HG03135 (cell line): ENCODE measurements around the gene PI4K2B.
"Not testable (repeated sequence)": the region's sequence is repeated elsewhere in the genome, so short reads cannot be mapped to it uniquely, and the experiment has no call there.

Experiments used
- ATAC-seq: cut with Tn5 transposase; IDR thresholded peaks from one replicate; pipeline ENCODE4 v1.9.1; 2021; ENCODE audit warnings: mild to moderate bottlenecking, moderate library complexity; ENCODE audit not compliant: unreplicated experiment

Gene PI4K2B

DNA sequence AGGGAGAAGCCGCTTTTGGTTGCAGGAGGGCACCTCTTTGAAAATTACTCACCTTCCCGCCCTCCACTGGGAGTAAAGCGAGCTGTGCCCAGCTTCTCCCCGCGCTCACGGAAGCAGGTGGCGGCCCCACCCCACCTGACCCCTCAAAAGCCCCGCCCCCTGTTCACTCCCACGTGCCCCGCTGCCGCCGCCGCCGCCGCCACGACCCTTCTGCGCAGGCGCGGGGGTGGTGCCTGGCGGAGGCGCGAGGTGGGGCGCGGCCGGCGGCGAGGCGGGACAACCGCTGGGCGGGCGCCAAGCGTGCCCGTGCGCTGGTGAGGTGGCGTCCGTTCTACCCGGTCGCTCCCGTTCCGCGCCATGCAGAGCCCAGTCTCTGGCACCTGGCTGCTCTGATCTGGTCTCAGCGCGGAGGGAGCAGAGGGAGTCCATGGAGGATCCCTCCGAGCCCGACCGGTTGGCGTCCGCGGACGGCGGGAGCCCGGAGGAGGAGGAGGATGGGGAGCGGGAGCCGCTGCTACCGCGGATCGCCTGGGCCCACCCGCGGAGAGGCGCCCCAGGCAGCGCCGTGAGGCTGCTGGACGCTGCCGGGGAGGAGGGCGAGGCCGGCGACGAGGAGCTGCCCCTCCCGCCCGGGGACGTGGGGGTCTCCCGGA lies at the start of gene PI4K2B:
Gene PI4K2B, plus strand, starts transcription at position 297 of the 653 bp plus-strand sequence. Its CDS starts 131 bp downstream, at position 428.
- peak; percentile 67 for ATAC-seq

DNA sequence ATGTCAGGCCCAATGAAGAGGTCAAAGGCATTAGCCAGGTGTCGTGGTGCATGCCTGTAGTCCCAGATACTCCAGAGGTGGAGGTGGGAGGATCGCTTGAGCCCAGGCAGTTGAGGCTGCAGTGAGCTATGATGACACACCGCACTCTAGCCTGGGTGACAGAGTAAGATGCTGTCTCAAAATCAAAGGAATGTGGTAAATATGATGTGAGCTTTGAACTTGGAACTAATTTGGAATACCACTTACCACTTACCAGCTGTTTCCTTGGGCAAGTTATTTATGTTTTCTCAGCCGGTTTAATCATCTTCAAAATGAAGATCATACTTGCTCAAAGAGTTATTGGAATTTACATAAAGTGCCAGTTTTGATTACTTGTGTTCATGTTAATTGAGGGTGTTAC lies 49.8 kb upstream of the PI4K2B start:
- ATAC-seq: no peak

DNA sequence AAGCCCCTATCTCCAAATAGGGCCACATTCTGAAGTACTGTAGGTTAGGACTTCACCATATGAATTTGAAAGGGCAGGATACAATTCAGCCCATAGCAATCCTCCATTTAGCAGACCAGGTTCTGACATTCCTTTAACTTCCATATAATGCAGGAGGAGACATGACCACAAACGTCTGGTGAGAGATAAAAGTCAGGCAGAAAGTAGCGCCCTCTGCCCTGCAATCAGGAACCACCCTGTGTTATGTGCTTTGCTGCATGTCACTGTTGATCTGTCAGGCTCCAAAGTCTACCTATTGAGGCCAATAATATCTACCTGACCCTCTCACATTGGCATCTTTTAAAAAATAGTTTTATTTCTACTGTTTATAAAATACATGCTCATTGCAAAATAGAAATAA lies 43.4 kb upstream of the PI4K2B start:
- no peak for ATAC-seq

DNA sequence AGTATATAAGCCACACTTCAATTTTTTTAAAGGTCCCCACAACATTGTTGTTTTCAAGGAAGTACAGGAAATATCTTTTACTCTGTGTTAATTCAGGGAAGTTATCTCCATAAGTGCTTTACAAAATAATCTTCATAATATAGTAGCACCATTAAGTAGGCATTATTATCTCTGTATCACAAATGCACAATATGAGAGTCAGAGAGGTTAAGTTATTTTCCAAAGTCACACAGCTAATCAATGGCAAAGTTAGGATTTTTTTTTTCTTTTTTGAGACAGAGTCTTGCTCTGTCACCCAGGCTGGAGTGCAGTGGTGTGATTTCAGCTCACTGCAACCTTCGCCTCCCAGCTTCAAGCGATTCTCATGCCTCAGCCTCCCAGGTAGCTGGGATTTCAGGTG lies 35.1 kb upstream of the PI4K2B start:
- ATAC-seq: no peak

DNA sequence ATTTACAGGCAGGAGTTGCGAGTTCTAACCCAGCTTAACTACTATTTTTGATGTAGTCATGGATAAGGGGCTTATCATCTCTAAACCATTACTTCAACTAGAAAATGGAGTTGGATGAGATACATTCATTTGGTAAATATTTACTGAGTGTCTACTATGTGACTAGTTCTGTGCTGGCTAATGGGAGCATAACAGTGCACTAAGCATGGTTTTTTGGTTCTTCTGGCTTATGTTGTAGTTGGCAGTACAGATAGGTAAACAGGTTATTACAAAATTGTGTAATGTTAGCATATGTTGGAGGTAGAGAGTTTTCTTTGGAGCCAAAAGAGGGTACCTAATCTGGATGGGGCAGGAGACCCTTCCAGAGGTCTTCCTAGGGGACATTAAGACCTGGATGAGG lies 25.8 kb upstream of the PI4K2B start:
- ATAC-seq: no peak

DNA sequence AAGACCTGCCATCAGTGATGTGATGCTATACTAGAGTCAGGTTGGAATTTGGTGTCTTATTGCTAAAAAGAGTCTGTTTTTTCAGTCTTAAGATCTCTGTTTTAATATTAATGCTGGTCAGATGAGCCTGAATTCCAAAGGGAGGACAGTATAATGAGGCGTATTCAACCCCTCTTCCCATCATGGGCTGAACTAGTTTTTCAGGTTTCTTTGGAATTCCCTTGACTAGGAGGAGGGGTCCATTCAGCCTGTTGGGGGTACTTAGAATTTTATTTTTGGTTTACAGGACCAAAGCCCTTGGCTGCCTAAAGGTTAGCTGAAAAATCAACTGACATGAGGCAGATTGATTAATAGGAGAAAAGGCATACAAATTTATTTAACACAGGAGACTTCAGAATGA lies 24.1 kb upstream of the PI4K2B start:
- ATAC-seq: no peak

DNA sequence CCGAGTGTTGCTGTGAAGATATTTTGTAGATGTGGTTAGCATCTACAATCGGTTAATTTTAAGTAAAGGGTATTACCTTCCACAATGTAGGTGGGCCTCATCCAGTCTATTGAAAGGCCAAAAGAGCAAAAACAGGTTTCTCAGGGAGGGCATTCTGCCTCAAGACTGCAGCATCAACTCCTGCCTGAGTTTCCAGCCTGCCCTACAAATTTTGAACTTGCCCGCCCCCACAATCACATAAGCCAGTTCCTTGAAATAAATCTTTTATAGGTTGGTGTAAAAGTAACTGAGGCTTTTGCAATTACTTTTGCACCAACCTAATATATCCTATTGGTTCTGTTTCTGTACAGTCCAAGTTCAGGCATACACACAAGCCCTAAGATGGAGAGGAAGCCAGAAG lies 22.1 kb upstream of the PI4K2B start:
- no peak for ATAC-seq

DNA sequence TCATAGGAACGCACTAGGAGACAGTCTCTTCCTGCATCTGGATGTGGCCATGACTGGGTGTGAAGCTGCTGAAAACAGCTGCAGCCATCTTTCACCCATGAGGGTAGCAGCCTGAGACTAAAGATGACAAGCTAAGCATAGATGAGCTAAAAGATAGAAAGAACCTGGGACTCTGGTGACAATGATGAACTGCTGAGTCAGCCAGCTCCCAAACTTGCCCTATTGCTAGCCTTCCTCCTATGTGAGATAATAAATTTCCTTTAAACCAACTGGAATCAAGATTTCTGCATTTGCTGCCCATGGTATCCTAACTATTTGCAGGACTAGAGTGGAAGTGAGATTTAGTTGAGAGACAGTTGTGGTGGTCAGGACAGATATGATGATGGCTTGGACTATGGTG lies 21.0 kb upstream of the PI4K2B start:
- ATAC-seq: no peak

DNA sequence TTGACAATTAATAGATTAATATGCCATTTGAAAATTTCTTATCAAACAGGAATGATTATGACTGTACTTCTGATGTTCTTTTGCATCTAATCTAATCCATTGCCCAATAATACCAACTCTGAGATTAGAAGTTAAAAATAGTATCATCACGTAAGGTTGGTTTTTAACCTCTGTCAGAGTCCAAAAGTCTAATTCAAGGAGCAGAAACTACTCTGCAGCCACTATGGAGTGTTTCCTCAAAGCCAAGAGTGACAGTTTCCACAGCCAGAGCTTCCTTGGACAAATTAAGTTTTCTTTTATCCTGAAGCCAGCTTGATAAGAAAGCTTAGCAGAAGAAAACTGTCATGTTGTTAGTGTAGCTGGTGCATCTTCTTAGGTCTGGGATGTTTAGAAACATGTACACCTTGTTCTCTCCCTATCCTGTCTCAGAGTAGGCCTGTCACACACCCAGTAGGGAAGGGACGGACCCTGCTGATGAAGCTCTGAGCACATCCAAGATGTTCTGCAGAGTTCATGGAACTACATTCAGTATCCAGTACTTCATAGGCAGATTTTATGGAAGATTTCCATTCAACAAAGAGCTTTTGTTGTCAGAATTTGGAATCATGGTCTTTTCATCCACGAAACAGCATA lies 20.4 kb upstream of the PI4K2B start:
- no peak for ATAC-seq

DNA sequence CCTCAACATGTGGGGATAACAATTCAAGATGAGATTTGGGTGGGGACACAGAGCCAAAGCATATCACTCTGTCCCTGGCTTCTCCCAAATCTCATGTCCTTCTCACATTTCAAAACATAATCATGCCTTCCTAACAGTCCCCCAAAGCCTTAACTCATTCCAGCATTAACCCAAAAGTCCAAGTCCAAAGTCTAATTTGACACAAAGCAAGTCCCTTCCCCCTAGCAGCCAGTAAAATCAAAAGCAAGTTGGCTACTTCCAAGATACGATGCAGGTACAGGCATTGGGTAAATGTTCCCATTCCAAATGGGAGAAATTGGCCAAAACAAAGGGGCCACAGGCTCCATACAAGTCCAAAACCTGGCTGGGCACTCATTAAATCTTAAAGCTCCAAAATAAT lies 19.1 kb upstream of the PI4K2B start:
- ATAC-seq: not testable (repeated sequence)

DNA sequence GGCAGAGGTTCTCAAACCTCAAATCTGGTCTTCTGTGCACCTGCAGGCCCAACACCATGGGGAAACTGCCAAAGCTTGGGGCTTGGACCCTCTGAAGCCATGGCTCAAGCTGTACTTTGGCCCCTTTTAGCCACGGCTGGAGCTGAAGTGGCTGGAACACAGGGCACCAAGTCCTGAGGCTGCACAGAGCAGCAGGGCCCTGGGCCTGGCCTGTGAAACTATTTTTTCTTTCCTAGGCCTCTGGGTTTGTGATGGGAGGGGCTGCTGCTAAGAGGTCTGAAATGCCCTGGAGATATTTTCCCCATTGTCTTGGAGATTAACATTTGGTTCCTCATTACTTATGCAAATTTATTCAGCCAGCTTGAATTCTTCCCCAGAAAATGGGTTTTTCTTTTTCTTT lies 18.3 kb upstream of the PI4K2B start:
- ATAC-seq: no peak

DNA sequence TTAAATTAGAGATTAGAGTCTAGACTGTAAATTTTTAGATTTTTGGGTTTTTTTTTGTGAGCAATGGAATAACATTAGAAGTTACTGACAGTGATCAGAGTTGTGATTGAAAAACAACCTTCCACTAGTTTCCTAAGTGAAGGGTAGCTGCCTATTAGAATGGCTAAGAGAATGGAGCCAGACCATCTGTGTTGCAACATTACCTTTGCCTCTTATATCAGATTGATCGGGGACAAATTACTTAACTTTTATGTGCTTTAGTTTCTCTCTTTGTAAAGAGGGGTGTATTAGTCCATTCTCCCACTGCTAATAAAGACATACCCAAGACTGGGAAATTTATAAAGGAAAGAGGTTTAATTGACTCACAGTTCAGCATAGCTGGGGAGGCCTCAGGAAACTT lies 12.5 kb upstream of the PI4K2B start:
- no peak for ATAC-seq

DNA sequence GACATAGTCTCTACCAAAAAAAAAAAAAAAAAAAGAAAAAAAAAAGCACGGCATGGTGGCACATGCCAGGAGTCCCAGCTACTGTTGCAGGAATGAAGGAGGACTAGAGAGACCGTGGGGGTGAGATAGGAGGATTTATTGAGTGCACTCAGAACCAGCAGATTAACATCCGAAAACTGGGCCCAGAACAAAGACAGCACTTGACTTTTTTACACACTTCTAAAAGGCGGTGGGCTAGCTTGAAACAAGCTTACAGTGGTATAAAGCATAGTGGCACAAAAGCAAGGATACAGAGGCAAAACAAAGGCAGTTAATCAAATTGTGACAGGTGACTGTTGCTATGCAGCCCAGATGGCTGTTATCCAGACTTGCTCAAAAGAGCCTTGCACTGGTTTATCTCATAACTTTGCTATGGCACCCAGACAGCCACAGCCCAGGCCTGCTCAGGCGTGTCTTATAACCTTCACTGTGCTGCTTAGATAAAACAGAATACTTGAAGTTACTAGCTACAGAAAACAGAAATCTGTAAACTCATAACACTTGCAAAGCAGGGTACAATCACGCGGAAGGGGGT lies 9.9 kb upstream of the PI4K2B start:
- no peak for ATAC-seq

DNA sequence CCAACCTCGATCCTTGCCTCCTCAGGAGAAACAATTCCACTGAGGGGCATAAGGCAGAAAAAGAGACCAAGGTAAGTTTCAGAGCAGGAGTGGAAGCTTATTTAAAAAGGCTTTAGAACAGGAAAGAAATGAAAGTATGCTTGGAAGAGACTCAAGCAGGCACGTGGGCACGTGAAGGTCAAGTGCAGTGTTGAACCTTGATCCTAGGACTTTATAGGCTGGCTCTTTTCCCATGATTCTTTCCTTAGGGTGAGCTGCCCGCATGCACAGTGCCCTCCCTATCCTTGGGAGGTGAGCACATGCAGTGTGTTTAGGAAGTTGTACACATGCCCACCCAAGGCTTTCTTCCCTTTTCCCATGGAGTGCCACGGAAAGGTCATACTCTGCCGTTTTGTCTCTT lies 4.0 kb upstream of the PI4K2B start:
- ATAC-seq: no peak

DNA sequence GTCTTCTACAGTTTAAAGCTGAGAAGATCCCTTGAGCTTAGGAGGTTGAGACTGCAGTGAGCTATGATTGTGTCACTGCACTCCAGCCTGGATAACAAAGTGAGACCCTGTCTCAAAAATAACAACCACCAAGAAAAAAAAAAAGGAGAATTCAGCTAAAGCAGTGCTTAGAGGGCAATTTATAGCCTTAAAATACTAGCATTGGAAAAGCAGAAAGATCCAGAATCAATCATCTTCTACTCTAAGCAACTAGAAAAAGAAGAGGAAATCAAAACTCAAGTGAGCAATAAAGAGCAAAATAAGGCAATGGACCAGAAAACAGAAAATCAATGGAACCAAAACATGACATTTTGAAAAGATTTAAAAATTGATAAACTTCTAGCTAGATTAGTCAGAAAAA lies 639 bp upstream of the PI4K2B start:
- no peak for ATAC-seq

DNA sequence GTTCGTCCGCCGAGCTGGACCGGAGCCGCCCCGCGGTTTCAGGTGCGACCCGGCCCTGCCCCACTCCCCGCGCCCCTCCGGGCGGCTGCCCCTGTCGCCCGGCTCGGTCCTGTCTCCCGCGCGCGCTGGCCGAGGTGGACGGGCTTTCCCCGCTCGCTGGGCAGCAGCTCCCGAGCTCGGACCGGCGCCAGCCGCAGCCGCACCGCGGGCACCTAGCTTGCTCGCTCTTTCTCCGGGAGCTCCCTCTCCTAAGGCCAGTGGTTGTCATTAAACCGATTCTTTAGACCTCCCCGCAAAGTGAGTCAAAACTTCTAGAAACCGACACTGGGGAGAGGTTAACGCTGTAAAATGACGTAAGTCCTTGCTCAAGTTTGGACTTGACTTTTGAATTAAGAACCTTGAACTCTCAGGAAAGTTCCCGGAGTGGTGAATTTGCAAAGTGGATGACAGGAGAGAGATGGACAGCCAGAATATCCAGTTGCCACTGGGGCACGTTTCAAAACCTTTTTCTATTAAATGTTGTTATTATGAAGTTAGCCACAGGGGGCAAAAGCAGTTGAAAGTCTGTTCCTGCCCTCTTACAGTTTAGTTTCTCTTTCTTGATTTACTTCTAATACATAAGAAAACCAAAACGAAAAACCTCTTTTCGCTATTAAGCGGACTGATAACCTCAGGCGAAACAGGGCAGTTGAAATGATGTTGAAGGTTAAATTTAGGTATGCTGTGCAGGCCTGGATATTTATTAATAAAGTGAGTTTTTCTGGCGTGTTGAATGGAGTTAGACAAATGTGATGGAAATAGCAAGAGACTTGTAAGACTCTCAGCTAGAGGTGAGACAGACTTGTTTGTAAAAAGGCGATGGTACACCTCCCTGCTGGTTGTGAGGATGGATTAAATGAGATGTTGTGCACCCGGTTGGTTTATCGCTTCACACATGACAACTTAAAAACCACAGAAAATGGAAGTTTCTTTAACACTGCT lies 847 bp downstream of the PI4K2B start:
- ATAC-seq: peak; percentile 73

DNA sequence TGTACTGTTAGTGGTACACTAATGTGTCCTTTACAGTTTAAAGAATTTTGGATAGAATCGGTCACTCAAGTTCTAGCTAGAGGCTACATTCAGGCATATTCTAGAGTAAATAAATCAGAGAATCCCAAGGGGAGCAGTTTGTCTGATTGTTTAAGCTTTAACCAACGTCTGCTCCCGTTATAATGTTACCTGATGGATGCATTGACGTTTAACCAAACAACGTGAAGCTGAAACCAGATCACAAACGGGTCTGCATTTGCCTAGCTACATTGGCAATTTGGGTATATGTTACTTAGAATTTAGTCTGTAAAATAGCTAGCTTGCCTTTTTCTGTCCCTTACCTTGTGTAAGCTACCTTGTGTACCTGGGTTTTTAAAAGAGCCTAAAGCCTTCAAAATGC lies 1.6 kb downstream of the PI4K2B start:
- ATAC-seq: no peak

DNA sequence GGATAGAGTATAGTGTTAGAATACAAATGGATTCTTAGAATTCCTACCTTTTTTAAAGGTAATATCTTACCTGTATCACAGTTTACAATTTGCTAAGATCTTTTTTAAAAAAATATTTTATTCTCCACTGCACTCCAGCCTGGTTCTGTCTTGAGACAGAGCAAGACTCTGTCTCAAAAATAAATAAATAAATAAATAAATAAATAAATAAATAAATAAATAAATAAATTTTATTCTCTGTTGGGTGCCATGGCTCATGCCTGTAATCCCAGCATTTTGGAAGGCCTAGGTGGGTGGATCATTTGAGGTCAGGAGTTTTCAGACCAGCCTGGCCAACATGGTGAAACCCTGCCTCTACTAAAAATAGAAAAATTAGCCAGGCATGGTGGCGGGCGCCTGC lies 2.2 kb downstream of the PI4K2B start:
- not testable (repeated sequence) for ATAC-seq

DNA sequence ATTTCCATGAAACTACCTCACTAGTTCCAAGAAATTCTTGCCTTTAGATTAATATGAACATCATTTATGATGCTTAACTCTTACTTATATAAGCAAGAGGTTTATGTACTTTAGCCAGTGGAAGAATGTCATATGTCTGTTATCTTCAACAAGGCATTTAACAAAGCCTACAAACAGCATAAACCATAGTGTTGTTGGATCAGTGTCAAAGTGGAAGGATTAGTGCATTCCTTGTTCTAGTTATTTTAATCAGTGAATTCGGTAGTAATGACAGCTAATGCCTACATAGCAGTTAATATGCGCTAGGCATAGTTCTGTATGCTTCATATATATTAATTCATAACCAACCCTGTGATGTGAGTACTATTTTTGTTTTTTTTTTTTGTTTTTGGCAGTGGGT lies 3.1 kb downstream of the PI4K2B start:
- ATAC-seq: no peak

DNA sequence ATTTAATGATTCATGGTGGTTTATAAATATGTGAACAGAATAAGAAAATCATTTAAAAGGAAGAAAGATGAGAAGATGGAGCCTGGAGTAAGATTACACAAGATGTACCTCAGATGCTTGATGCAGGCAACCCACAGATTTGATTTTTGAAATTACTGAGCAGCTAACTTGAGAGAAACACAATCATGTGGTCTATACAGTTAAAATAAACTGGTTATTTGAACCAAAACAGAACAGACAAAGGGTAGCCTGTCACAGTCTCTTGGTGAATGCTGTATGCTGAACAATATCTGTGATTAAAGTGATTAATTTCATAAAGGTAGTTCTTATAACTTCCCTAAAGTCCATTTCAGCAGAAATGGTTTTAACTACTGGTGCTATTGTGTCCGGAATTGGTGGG lies 4.2 kb downstream of the PI4K2B start:
- ATAC-seq: no peak

DNA sequence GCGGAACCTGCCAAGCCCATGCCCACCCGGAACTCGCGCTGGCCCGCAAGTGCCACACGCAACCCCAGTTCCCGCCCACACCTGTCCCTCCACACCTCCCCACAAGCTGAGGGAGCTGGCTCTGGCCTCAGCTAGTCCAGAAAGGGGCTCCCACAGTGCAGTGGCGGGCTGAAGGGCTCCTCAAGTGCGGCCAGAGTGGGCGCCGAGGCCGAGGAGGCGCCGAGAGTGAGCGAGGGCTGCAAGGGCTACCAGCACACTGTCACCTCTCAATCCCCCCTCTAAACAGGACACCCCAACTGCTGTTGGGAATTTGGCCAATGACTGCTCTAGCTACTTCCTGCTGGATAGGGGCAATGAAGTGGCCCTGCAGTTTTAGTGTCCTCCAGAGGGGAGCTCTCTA lies 5.7 kb downstream of the PI4K2B start:
- not testable (repeated sequence) for ATAC-seq
